AG08395 (cell line): ENCODE data around the gene SPOCK1.
A peak's percentile ranks its signal among the peaks of the same experiment; 100 is the strongest.
"Not testable (repeated sequence)": the region's sequence is repeated elsewhere in the genome, so short reads cannot be mapped to it uniquely, and the experiment has no call there.

Experiments used
- DNase-seq: peaks from one replicate; pipeline ENCODE4 v3.0.0; 2012; ENCODE audit warnings: mixed read lengths, low spot score

Gene SPOCK1

DNA sequence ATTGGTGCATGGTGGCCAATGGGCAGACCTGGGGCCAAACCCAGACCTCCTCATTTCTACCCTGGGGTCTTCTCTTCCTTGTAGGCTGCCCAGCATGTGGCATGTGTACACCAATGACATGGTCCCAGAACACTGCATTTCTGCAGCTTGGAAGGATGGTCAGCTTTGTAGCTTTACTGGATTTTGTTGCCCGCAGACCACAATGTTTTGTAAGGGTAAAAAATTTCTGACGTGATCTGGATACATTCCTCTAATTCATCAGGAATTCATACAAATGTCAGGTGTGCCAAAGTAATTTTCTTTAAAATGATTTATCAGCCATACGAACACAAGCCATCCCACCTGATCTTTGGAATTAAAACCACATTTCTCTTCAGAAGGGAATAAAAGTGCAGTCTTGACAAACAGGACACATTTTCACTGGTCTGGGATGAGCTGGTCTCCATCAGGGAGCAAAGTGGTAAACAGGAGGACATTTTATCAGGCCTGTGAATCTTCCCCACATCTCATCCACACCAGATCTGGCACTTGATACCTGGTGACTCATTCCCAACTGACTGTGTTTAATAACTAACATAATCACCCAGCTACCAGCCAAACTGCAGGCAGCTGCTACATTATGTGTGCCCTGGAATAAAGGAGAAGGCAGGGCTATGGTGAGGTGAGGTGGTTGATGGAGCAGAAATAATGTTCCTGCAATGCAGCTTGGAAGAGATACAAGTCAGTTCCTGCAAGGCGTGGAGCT lies 103.9 kb downstream of the SPOCK1 start:
- peak; percentile 71 for DNase-seq

DNA sequence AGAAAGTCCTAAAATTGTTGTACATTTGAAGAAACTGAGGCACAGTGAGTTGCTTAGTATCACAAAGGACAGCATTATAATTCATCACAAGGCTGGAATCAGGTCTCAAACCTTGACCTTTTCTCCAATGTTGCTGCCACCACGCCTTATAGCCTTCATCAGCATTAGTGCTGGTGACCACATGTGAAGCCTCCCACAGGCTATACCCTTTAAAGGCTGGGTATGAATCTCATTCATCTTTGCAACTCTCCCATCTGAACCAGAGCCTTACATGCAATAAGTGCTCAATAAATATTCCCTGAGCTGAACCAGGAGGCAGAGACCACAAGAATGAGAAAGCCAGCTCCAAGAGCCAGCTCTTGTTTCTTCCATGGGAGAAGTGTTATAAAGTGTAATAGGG lies 104.7 kb downstream of the SPOCK1 start:
- no peak for DNase-seq

DNA sequence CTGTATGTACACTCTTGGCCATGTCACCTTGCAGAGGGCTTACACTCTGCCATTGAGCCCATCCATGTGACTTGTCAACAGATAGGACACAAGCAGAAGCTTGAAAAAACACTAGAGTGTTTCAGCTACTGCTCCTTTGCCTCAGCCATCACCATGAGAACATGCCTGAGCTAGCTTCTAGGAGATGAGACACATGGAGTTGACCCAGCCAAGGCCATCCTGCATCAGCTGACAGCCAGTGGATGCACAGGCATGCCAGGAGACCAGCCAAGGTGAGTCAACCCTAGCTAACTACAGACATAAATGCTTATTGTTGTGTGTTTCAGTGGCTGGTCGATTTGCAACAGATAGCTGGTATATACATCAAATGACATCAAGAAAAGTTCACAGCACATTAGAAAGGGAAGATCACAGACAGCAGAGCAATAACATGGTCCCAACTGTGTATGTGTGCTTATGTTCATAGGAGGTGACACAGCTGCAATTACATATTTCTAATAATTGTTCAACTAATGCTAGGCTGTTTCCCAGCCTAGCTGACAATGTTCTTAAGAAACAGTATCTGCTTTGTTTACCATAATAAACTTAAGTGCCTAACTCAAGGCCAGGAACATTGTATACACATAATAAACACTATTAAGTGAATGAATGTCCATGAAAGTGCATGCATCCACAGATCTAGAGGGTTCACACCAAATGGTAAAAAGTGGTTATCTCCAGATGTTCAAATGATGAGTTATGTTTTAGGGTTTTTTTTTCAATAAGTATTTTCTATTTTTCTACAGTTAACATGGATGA lies 105.7 kb downstream of the SPOCK1 start:
- DNase-seq, result peak; percentile 59

DNA sequence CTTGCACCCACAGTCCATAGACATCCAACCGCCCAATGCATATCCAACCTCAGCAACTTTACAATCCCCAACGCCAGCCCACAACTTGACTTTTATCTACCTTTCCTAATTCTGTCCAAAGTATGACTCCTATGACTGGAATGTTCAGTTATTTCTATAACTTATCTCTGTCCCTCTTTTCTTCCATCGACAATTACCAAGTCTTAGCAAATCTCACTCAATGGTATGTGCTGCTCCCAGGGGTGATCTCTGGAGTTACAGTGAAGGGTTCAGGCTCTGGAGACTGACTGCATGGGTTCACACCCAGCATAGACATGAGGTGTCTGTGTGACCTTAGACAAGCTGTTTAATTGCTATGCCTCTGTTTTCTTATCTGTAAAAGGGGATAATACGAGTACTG lies 106.9 kb downstream of the SPOCK1 start:
- no peak for DNase-seq

GRCh38 chr5:137391044-137391443 lies 108.1 kb downstream of the SPOCK1 start:
- DNase-seq, result not testable (repeated sequence)

- no peak for DNase-seq
Measured at GRCh38 chr5:137389042-137389441, 110.1 kb downstream of the SPOCK1 start.

DNA sequence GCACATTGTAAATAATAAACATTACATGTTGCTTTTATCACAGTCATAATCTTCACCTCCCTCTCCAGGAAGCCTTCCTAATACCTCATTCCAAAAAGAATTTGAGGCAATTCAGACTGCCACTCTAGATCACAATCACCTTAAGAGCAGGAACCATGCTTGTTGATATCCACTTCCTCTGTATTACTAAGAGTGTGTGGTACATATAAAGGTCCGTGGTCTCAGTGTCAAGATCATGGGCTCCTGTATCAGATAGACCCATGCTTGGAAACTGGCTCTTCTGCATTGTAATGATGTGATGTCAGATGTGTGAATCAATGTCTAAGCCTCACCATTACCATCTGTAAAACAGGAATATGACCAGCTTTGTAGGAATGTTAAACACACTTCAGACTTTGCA lies 114.1 kb downstream of the SPOCK1 start:
- DNase-seq, result no peak

- no peak for DNase-seq
Measured at GRCh38 chr5:137383909-137384308, 115.2 kb downstream of the SPOCK1 start.

DNA sequence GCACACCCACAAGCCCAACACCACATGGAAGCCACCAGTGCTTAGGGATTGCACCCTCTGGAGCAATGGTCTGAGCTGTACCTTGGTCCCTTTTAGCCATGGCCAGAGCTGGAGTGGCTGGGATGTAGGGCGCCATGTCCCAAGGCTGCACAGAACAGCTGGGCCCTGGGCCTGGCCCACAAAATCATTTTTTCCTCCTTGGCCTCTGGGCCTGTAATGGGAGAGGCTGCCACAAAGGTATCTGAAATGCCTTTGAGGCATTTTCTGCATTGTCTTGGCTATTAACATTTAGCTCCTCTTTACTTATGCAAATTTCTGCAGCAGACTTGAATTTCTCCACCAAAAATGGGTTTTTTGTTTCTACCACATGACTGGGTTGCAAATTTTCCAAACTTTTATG lies 117.6 kb downstream of the SPOCK1 start:
- no peak for DNase-seq

- DNase-seq, result no peak
Measured at GRCh38 chr5:137379555-137380286, 119.4 kb downstream of the SPOCK1 start.

DNA sequence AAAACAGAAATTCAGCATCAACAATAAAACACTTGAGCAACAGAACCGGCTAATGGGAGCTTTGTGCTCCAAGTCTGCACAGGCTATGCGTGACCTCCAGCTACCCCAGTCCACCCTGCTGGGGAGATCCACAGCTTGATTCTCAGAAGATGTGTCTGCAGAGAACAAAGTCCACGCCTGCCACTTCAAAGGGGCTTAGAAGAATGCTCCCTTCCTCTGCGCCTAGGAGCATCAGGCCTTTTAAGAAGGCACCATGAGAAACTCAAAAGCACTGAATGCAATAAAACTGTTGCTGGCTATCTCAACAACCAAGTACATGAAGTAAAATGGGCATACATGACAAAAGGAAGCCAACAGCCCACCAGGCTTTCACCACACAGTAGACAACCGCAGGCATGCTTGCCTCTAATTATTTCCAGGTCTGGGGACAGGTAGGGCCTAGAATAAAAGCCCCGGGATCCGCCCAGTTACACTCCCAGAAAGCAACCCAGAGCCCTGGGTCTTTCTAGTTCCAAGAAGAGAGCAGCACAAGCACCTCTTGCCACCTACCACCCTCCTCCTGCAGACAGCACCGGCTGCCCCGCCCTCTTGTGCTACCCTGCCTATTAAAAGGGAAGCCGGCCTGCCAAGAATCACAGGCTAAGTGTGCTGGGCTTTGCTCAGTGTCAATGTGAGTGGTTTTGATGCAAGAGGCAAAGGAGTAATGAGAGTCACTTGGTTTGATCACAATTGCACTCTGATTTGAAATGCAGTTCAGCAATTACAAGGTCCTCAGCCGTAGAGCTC lies 123.2 kb downstream of the SPOCK1 start:
- DNase-seq, result no peak

DNA sequence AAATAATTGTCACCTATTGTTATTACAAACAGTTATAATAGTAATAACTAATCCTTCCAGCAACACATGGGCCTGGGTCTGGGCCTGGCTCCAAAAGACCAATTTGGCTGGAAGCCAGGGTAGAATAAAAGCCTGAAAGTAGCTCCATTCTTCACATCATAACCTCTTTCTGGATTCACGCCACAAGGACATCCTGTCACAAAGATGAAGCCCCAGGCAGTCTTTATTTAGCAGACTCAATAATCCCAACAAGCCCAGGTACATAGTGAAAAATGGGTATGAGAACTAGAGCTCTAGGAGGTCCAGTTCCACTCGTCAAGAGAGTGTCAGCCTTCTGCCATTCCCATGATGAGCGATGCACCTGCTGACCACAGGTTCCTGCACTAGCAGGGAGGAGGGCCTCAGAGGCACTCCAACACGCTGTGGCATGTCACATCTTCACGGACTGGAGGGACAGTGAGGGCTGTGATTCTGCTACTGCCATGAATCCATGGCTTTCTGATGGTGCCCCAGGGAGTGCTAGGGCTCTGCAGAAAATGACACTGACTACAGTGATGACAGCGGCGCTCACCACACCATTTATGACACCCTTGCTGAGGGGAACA lies 124.9 kb downstream of the SPOCK1 start:
- DNase-seq, result no peak

DNA sequence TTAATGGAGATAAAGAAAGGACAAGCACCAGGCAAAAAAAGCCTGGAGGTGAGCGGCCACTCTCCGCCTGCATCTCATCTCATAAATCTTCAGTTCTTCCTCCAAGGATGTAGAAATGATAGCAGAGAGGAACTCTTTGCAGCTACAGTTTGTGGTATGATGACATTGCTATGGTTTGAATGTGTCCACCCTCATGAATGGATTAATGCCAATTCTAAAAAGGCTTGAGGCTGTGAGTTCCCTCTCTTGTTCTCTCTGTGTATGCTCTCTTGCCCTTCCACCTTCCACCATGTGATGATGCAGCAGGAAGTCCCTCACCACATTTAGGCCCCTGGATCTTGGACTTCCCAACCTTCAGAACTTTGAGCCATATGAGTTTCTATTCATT lies 126.4 kb downstream of the SPOCK1 start:
- DNase-seq, result peak; percentile 44

DNA sequence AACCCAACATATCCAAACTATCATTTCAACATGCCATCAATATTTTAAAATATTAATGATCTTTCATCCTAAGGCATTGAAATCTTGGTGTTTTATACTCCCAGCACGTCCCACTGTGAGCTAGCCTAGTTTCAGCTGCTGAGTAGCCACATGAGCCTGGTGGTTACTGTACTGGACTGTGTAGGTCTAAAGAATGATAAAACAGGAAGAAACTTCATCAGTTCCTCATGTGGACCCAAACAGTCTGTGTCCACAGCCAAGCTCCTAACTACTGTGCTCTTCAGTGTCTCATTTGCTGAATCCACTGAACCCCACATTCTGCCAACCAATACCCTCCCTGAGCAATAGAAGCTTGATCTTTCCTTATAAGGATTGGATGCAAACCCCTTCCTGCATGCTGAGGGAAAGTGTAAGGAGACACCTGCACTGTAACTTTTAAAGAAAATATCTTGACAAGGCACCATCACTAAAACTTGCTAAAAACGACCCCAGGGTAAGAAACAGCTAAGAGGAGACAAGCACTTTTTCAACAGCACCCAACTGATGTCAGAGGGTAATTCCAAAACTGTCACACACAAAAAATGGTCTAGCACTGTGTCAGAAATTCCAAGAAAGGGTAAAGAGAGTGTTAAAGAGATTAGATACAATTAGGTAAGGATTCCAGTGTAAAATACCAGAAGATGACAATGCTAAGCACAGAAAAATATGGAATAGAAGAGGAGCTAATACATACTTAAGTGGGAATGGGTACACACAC lies 126.9 kb downstream of the SPOCK1 start:
- no peak for DNase-seq

DNA sequence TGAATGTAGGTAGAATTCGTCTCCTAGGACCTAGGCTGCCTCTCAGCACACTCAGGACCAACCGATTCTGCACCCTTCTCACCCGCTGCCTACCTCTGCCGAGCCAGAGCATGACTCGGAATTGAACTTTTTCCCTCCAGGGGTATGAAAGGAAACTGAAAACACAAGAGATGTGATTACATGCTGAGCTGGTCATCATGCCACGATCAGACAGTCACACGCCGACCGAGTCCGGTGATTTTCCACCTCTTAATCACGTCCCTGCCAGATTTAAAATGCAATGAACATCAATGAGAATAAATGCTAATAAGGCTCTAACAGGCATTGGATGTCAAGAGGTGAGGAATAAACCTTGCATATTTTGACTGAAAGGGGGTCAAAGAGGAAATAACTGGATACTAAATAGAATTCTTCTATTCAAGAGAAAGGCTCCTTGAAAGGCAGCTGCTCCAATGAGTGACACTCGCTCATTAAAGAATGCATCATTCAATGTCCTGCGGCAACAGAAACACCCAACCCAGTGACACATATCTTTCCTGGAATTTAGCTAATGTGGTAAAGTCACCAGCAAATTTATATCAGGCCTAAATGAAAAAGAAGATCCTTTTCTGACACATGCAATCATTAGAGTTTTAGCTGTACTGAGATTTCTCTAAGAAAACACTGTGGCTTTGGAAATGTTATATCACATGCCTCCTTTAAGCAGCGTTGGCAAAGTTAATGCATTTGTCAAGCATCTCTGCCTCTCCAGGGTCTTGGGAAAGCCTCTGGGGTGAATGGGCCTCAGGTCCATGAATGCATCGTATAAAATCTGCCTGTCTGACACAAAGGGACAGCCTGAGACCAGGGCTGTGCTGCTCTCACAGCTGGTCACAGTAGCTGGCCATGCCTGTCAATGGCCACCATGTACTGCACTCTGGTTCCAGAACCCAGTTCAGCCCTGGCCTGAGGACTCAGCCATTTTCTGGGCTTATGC lies 128.7 kb downstream of the SPOCK1 start:
- DNase-seq, result no peak

DNA sequence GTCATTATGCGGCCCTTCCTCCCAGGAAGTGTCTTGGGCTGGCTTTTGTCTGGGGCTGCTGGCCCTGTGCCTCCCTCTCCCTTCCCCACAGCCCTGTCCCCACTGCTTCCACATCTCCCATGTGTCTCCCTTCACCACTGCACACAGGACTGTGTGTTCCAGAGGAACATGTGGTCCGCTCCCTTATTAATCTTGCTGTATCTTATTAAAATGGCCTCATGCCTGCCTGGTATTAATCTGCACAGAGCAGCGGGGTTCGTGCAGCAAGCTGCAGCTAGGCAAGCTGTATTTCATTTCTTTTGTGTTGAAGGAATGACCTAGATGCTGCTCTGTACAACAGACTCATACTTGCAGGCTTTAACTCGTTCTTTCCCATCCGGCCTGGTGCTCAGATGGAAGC lies 130.5 kb downstream of the SPOCK1 start:
- DNase-seq, result no peak

DNA sequence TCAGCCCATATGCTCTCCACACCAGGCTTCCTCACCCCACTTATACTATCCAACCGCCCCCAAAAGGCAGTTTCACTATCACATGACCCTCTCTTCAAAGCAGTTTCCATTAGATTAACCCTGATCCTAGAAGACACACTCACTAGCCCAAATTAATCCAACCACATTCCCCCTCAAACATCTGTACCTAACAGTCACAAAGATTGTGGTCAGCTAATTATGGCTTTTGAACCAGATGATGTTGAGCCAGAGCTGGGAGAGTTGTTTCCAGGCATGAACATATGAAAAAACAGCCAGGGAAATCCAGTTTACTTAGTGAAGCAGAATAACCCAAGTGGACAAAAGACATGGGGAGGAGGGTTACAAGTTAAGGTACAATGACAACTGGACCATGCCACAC lies 131.2 kb downstream of the SPOCK1 start:
- no peak for DNase-seq

- DNase-seq, result no peak
Measured at GRCh38 chr5:137366526-137366925, 132.6 kb downstream of the SPOCK1 start.

DNA sequence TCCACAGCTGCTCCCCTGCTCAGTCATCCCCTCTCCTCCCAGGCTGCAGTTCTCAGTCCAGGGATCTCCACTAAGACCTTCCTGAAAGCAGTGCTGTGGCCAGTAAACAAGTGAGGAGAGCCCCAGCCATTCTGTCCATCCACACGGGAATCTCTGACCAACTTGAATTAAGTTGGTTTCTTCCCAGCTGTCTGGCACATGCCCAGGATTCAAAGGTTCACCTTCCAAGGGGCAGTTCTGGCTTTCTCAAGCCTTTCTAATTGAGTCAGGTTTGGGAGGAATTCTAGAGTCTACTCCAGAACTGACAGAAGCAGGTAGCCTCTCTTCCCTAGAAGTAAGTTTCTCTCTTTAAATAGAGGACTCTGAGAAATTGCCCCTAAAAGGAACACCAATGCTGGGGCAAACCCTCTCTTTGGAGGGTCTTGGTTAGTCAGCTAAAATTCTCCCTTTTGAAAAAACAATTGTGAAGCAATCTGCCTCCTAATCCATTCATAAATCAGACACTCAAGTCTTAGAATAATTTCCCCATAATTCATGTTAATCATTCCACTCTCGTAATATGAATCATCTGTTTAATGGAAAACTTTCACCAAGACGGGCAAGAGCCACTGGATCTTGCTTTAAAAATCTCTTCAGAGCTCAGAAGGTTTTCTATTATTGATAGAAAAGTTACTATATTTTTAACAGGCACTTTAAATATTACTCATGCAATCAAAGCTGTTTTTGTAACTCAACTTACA lies 133.8 kb downstream of the SPOCK1 start:
- peak; percentile 32 for DNase-seq
